Keratinocyte (primary cell): Measurements from ENCODE around the gene PRKCD.

ENCODE experiments used
- CTCF ChIP-seq, 3 experiments: IDR thresholded peaks in 1 of 3; conservative IDR thresholded peaks in 1 of 3; optimal IDR thresholded peaks in 1 of 3; 2 replicates in 2 of 3; 3 replicates in 1 of 3; pipeline versions ENCODE3 to v1.5.1; 2011; ENCODE audit warnings: low read length in 3 of 3, mild to moderate bottlenecking in 3 of 3, moderate library complexity in 2 of 3, control low read depth in 1 of 3, inconsistent platforms in 1 of 3; ENCODE audit not compliant: insufficient read depth in 2 of 3; ENCODE audit errors: extremely low read depth in 1 of 3
- EZH2 ChIP-seq: IDR thresholded peaks from one replicate; pipeline ENCODE4 v1.6.1; 2012; ENCODE audit warnings: inconsistent platforms, mild to moderate bottlenecking, low read length, moderate library complexity

DNA sequence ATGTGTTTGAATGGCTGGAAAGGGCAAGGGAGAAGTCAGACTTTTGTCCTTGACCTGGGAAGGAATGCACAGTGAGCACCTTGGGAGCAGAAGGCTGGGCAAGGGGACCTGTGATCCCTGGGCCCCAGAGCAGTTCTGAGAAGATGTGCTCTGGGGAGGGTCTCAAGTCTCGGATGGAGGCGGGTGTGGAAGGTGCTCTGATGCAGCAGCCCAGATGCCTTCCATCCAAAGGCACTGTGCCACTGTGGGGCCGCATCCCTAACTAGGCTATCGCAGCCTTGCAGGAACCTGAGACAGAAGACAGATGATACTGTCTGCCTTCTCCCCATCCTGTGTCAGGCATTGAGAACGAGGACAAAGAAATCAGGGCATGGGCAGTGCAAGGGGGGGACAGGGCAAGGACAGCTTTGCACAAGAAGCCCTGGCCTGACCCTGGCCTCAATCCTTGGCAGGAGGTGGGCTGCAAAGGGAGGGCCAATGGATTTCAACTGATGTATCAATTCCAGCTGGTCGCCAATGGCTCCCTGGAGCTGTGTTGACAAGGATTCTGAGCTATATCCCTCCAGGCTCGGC, 14.6 kb upstream of the PRKCD start:
- TF ChIP-seq CTCF (optimal IDR thresholded peaks at IDR 0.05 in 1 of 3, IDR thresholded peaks at IDR 0.05 in 1 of 3, conservative IDR thresholded peaks at IDR 0.05 in 1 of 3; ENCODE audit: extremely low read depth in 1 of 3, insufficient read depth in 2 of 3, low read length in 3 of 3) (no peak), EZH2 (no peak)
